ENCODE data around the gene RPS16. TPM values are rescaled to one million over a fixed set of nuclear protein-coding genes. Genes with fewer than 3 reads are reported as not detected.

RPS16 gene
- total and polyA plus RNA-seq, 2 of the 13 experiments (the other 11 are each of a cell fraction or from before 2014, with no cell fraction given), result 488 to 2,583 TPM

DNA sequence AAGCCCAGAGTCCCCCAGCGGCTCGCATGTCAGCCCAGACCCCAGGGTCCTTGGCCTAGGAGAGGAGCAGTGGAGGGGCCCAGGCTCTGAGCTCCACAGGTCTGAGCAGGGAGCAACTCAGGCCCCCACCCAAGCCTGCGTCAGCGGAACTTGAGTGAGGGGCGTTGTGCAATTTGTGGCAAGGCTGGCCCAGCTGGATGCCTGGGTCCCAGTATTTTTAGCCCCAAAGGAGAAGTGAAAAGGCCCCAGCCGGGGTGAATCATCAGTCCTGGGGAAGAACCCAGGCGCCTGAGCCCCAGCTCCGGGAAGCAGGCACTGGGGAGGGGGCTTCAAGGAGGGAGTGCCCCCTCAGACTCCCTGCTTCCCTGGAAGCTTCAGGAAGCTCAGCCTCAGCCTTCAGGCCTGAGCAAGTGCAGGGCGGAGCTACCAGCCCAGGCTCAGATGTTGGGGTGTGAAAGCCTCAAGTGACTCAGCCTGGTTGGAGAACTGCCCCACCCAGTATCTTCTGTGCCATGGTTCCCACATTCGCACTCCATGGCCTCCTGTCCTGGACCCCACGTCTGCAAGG, 37.4 kb downstream of the RPS16 start (continued):
- TF ChIP-seq, protein P1, sequence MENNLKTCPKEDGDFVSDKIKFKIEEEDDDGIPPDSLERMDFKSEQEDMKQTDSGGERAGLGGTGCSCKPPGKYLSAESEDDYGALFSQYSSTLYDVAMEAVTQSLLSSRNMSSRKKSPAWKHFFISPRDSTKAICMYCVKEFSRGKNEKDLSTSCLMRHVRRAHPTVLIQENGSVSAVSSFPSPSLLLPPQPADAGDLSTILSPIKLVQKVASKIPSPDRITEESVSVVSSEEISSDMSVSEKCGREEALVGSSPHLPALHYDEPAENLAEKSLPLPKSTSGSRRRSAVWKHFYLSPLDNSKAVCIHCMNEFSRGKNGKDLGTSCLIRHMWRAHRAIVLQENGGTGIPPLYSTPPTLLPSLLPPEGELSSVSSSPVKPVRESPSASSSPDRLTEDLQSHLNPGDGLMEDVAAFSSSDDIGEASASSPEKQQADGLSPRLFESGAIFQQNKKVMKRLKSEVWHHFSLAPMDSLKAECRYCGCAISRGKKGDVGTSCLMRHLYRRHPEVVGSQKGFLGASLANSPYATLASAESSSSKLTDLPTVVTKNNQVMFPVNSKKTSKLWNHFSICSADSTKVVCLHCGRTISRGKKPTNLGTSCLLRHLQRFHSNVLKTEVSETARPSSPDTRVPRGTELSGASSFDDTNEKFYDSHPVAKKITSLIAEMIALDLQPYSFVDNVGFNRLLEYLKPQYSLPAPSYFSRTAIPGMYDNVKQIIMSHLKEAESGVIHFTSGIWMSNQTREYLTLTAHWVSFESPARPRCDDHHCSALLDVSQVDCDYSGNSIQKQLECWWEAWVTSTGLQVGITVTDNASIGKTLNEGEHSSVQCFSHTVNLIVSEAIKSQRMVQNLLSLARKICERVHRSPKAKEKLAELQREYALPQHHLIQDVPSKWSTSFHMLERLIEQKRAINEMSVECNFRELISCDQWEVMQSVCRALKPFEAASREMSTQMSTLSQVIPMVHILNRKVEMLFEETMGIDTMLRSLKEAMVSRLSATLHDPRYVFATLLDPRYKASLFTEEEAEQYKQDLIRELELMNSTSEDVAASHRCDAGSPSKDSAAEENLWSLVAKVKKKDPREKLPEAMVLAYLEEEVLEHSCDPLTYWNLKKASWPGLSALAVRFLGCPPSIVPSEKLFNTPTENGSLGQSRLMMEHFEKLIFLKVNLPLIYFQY (CRISPR knock-in tag; IDR thresholded peaks at IDR 0.05; ENCODE audit: borderline replicate concordance), result no peak
- TF ChIP-seq ZNF180 (CRISPR knock-in tag; IDR thresholded peaks at IDR 0.05; ENCODE audit: borderline replicate concordance, low read depth) (no peak), ZNF605 (CRISPR knock-in tag; IDR thresholded peaks at IDR 0.05) (no peak), EHMT2 (IDR thresholded peaks at IDR 0.05; ENCODE audit: borderline replicate concordance, low read depth, low read length) (0 out of 2 replicates have a peak, but pooled peaks have one; percentile 0), ZNF713 (CRISPR knock-in tag; IDR thresholded peaks at IDR 0.05) (no peak), AHR (CRISPR knock-in tag; IDR thresholded peaks at IDR 0.05) (no peak), ZNF451 (CRISPR knock-in tag; IDR thresholded peaks at IDR 0.05) (peak; percentile 22; the same call in 1 of the 2 replicates), ZNF446 (CRISPR knock-in tag; IDR thresholded peaks at IDR 0.05) (no peak), ZNF776 (CRISPR knock-in tag; IDR thresholded peaks at IDR 0.05) (no peak), TMF1 (CRISPR knock-in tag; IDR thresholded peaks at IDR 0.05; ENCODE audit: low read depth) (no peak), ZNF839 (CRISPR knock-in tag; IDR thresholded peaks at IDR 0.05; ENCODE audit: borderline replicate concordance) (no peak), SAP130 (CRISPR knock-in tag; IDR thresholded peaks at IDR 0.05; ENCODE audit: low read depth) (peak; percentile 9; the same call in 1 of the 2 replicates), HNF4A (CRISPR knock-in tag; IDR thresholded peaks at IDR 0.05) (no peak), SIX4 (CRISPR knock-in tag; IDR thresholded peaks at IDR 0.05) (no peak), THAP9 (CRISPR knock-in tag; IDR thresholded peaks at IDR 0.05; ENCODE audit: borderline replicate concordance) (no peak; the same call in 1 of the 2 replicates), POLR2G (IDR thresholded peaks at IDR 0.05; ENCODE audit: low read depth, low read length) (peak; percentile 58), ZNF761 (CRISPR knock-in tag; conservative IDR thresholded peaks at IDR 0.05) (peak; percentile 72; the same call in 1 of the 2 replicates)
- TF ChIP-seq, protein P2, sequence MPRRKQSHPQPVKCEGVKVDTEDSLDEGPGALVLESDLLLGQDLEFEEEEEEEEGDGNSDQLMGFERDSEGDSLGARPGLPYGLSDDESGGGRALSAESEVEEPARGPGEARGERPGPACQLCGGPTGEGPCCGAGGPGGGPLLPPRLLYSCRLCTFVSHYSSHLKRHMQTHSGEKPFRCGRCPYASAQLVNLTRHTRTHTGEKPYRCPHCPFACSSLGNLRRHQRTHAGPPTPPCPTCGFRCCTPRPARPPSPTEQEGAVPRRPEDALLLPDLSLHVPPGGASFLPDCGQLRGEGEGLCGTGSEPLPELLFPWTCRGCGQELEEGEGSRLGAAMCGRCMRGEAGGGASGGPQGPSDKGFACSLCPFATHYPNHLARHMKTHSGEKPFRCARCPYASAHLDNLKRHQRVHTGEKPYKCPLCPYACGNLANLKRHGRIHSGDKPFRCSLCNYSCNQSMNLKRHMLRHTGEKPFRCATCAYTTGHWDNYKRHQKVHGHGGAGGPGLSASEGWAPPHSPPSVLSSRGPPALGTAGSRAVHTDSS (CRISPR knock-in tag; conservative IDR thresholded peaks at IDR 0.05), result no peak
- TF ChIP-seq, protein P3, sequence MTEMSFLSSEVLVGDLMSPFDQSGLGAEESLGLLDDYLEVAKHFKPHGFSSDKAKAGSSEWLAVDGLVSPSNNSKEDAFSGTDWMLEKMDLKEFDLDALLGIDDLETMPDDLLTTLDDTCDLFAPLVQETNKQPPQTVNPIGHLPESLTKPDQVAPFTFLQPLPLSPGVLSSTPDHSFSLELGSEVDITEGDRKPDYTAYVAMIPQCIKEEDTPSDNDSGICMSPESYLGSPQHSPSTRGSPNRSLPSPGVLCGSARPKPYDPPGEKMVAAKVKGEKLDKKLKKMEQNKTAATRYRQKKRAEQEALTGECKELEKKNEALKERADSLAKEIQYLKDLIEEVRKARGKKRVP (CRISPR knock-in tag; IDR thresholded peaks at IDR 0.05), result no peak

Measured in HepG2 (cell line).